ENCODE results near the gene MRPL12. TPM values are rescaled to one million over a fixed set of nuclear protein-coding genes. Genes with fewer than 3 reads are reported as not detected.

MRPL12 gene
- total RNA-seq, 2 experiments from 2014 or later, result 112 to 118 TPM

DNA sequence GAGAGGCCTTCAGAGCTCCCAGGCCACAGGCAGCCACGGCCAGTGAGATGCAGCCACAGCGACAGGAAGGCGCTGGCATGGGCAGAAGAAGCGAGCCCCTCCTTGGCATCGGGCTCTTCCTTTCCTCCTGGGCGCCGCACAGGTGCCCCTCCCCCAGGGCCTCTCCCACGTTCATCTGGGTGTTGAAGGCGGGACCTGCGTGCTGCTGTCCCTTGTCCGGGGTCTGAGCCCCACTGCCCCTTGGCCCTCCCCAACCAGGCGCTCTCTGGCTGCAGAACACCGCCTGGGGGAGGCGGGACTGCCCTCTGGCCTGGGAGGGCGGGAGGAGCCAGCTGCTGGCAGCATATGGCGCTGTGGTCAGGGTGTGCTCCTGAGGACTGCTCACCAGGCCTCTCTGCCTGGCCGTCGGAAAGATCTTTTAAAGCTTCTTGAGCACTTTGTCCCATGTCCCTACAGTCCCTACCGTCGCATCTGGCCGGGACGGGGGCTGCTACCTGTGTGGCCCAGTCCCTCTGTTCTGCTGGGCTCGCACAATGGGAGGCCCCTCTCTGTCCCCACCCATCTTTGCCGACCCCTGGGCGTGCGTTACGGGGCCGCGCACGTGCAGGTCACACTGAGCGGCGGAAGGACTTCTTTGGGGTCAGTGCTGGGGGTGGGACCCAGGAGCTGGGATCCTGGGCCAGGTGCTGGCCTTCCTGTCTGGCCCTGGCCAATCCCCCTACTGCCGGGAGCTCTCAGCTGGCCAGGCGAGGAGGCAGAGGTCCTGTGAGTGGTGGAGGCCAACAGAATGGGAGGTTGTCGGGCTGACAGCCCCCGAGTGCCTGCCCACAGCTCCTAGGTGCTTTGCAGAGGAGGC is 10.6 kb downstream of the MRPL12 start:
- Mint-ChIP-seq H3K27me3 (no peaks in the 10 kb centered on the region), H3K27ac (no peak overlapping the region), H3K36me3 (peaks cover 1% of the 10 kb centered on the region), H3K4me3 (peak overlapping the region; percentile 76), H3K9me3 (no peaks in the 10 kb centered on the region), H3K4me1 (ENCODE audit: low read depth) (peaks cover 21% of the 10 kb centered on the region)
- POLR2A ChIA-PET, result interaction anchor here (1.0 kb wide), 1 partner anchor 10 kb away, joined by 4 read pairs; no protein-coding TSS in a partner anchor
- no peak for DNase-seq
- intact Hi-C loops (cut with micrococcal nuclease), result loop anchor here (5.0 kb wide), 1 partner anchor 46 kb away; the partner anchor contains the start of genes CCDC137 and OXLD1
- CTCF ChIA-PET, result interaction anchor here (0.9 to 1.4 kb wide), 3 partner anchors 11 to 38 kb away, joined by 3 to 6 read pairs (median 3); partner anchors contain the start of gene MRPL12

DNA sequence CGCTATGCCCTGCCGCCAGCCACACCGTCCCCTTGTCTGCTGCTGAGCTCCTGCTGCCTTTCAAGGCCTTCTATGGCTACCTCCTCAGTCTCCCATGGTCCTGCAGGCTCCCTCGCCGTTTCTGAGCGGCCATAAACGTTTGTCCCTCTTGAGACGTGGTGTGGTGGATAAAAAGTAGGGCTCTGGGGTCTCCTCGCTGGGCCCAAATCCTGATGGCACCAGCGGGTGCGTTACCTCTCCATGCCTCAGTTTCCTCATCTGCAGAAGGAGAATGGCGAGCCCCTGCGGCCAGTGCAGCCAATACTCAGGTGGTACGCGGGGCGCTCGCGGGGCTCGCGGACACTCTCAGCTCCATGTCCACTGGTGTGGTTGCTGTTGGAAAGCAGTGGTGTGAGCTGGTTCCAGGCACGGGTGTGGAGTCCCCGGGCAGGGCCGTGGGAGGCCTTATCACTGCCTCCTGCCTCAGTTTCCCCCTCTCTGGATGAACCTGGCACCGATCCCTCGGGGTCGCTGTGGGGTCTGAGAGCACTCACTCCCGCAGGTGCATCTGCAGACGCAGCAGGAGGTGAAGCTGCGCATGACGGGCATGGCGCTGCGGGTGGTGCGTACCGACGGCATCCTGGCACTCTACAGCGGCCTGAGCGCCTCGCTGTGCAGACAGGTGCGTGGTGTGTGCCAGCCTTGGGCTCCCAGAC is 11.4 kb downstream of the MRPL12 start:
- intact Hi-C loops (cut with micrococcal nuclease), result loop anchor here (5.0 kb wide), 1 partner anchor 47 kb away; the partner anchor contains the start of genes CCDC137 and OXLD1
- CTCF ChIA-PET, result interaction anchor here (0.9 kb wide), 1 partner anchor 39 kb away, joined by 3 read pairs; no protein-coding TSS in a partner anchor
- Mint-ChIP-seq H3K9me3 (no peaks in the 10 kb centered on the region), H3K4me1 (ENCODE audit: low read depth) (peaks cover 21% of the 10 kb centered on the region), H3K36me3 (peaks cover 1% of the 10 kb centered on the region), H3K27ac (no peak overlapping the region), H3K4me3 (no peak overlapping the region), H3K27me3 (no peaks in the 10 kb centered on the region)
- DNase-seq, result no peak
- POLR2A ChIA-PET, result interaction anchor here (1.0 to 1.3 kb wide), 2 partner anchors 29 to 31 kb away, joined by 3 to 4 read pairs; partner anchors contain the start of genes ARL16 and HGS

DNA sequence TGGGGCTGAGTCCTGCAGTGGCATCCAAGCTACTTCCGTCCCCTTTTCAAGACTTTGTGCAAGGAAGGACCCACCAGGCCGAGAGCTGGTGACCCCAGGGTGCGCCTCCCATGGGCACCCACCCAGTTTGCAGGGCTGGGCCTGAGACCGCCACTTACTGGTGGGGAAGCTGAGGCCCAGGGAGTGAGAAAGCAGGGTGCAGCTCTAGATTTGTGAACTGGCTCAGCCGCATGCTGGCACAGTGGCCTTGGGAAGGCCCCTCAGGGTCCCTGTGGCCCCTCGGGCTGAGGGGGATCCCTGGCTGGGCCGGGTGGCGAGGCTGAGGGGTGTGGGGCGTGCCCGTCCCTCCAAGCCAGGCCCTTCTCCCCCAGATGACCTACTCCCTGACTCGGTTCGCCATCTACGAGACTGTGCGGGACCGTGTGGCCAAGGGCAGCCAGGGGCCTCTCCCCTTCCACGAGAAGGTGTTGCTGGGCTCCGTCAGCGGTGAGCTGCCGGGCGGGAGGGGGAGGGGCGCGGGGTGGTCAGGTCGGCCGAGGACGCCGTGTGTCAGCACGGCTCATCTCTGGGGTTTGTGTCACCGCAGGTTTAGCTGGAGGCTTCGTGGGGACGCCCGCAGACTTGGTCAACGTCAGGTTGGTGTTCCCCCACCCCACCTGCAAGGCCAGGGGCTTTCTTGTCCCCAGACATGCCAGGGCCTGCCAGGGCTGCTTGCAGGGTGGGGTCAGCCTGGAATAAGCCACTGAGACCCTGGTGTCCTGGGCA is 12.1 kb downstream of the MRPL12 start:
- intact Hi-C loops (cut with micrococcal nuclease), result no loop called here
- H3K4me3 Mint-ChIP-seq, result no peak overlapping the region
- peaks cover 1% of the 10 kb centered on the region for H3K36me3 Mint-ChIP-seq
- H3K4me1 Mint-ChIP-seq (ENCODE audit: low read depth), result peaks cover 18% of the 10 kb centered on the region
- no peak overlapping the region for H3K27ac Mint-ChIP-seq
- ChIA-PET CTCF (no interaction called here), POLR2A (interaction anchor here (1.0 to 1.3 kb wide), 2 partner anchors 30 to 32 kb away, joined by 3 to 4 read pairs; partner anchors contain the start of genes ARL16 and HGS)
- no peaks in the 10 kb centered on the region for H3K9me3 Mint-ChIP-seq
- DNase-seq, result no peak
- H3K27me3 Mint-ChIP-seq, result no peaks in the 10 kb centered on the region

DNA sequence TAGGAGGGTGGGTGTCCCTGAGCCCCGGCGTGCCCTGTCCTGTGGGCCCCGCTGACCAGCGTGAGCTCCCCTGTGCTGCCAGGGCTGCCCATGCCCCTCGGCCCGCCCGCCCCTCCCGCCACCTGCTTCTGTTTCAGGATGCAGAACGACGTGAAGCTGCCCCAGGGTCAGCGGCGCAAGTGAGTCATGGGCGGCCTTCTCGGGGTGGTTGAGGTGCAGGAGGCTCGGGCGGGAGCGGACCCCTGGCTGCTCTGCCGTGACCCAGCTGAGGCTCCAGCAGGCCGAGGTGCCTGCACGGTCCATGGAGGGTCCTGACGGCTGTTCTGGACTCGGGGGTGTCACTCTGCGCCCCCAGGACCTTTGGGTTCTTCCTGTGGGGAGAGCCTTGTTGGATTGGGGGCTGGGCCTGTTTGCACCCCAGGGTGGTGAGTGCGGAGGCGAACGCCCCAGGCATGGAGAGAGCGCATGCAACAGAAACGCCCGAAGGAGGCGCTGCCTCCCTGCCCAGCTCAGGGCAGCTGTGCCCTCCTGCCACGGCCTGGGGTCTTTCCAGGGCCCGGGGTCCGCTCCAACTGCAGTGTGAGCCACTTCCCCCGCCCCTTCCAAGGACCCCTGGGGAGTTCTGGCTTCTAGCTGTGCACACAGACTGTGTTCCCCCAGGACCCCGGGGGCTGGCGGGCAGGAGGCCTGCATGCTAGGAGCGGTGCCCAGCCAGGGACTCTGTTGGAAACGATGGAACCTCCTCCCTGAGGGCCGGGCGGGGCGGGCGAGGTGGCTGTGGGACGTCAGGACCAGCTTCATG is 12.9 kb downstream of the MRPL12 start:
- intact Hi-C loops (cut with micrococcal nuclease), result no loop called here
- H3K27me3 Mint-ChIP-seq, result no peaks in the 10 kb centered on the region

DNA sequence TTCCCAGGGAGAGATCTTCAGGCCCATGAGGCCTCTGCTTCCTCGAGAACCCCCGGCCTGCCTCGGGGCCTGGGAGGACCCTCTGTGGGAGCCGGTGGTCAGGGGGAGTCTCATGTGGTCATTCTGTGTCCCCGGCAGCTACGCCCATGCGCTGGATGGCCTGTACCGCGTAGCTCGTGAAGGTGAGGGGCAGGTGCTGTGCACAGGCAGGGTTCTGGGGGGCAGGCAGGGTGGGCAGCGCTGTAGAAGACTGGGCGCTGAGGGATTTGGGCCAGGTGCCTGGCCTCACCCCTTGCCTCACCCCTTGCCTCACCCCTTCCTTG is 13.5 kb downstream of the MRPL12 start:
- no peak overlapping the region for H3K4me3 Mint-ChIP-seq

More for the DNA sequence above, 12.9 kb downstream of the MRPL12 start:
- Mint-ChIP-seq H3K9me3 (no peaks in the 10 kb centered on the region), H3K27ac (no peak overlapping the region), H3K4me1 (ENCODE audit: low read depth) (peaks cover 12% of the 10 kb centered on the region), H3K36me3 (peaks cover 1% of the 10 kb centered on the region), H3K4me3 (no peak overlapping the region)
- CTCF ChIA-PET, result no interaction called here
- DNase-seq, result no peak
- POLR2A ChIA-PET, result interaction anchor here (1.3 kb wide), 1 partner anchor 33 kb away, joined by 4 read pairs; the partner anchor contains the start of genes ARL16 and HGS

DNA sequence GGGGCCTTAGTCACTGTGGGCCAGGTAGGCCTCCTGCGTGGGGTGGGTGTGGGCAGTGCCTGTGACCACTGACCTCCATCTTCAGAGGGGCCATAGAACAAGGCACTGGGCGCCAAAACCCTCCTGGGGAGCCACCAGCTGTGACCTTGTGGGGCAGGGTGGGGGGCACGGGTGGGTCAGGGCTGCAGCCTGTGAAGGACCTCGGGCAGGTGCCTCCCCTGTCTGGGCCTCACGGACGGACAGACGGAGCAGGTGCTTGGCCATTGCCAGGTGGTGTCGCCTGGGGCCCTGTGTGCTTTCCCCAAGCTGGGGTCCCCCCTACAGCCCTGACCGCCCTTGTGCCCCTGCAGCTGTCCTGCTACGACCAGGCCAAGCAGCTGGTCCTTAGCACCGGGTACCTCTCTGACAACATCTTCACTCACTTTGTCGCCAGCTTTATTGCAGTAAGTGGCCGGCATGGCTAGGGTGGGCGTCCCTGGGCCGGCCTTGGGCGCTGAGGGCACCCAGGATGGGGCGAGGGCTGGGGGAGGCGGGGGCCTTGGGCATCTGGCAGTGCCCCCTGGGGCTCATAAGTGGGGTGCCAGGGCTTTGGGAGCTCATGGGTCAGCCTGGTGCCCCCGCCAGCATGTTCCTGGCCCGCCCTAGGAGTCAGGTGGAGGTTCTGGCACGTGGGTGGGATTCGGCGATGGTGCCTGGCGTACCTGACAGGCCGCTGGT is 14.0 kb downstream of the MRPL12 start:
- H3K36me3 Mint-ChIP-seq, result peaks cover 1% of the 10 kb centered on the region
- intact Hi-C loops (cut with micrococcal nuclease), result no loop called here
- POLR2A ChIA-PET, result no interaction called here
- H3K9me3 Mint-ChIP-seq, result no peaks in the 10 kb centered on the region
- peaks cover 6% of the 10 kb centered on the region for H3K4me1 Mint-ChIP-seq (ENCODE audit: low read depth)
- no peak for DNase-seq
- CTCF ChIA-PET, result no interaction called here
- no peaks in the 10 kb centered on the region for H3K27me3 Mint-ChIP-seq
- no peak overlapping the region for H3K4me3 Mint-ChIP-seq
- no peak overlapping the region for H3K27ac Mint-ChIP-seq

More for the DNA sequence above, 13.5 kb downstream of the MRPL12 start:
- DNase-seq, result no peak
- Mint-ChIP-seq H3K27me3 (no peaks in the 10 kb centered on the region), H3K36me3 (peaks cover 1% of the 10 kb centered on the region), H3K4me1 (ENCODE audit: low read depth) (peaks cover 8% of the 10 kb centered on the region), H3K9me3 (no peaks in the 10 kb centered on the region), H3K27ac (no peak overlapping the region)
- intact Hi-C loops (cut with micrococcal nuclease), result no loop called here
- ChIA-PET POLR2A (no interaction called here), CTCF (no interaction called here)

DNA sequence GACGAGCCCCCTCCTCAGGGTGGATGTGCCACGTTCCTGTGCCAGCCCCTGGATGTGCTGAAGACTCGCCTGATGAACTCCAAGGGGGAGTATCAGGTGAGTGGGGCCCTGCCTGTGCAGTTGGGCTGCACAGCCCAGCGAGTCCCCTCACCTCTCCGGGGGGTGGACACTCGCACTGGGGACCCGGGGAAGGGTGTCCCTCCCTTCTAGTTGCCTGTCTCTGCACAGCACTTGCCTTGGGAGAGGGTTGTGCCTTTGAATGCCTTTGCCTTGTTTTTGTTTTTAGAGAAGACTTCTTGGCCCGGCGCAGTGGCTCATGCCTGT is 14.6 kb downstream of the MRPL12 start:
- Mint-ChIP-seq H3K27me3 (no peaks in the 10 kb centered on the region), H3K4me3 (no peak overlapping the region), H3K27ac (no peak overlapping the region), H3K9me3 (no peaks in the 10 kb centered on the region), H3K36me3 (peaks cover 1% of the 10 kb centered on the region), H3K4me1 (ENCODE audit: low read depth) (peaks cover 6% of the 10 kb centered on the region)
- ChIA-PET POLR2A (no interaction called here), CTCF (no interaction called here)
- DNase-seq, result no peak
- intact Hi-C loops (cut with micrococcal nuclease), result no loop called here

DNA sequence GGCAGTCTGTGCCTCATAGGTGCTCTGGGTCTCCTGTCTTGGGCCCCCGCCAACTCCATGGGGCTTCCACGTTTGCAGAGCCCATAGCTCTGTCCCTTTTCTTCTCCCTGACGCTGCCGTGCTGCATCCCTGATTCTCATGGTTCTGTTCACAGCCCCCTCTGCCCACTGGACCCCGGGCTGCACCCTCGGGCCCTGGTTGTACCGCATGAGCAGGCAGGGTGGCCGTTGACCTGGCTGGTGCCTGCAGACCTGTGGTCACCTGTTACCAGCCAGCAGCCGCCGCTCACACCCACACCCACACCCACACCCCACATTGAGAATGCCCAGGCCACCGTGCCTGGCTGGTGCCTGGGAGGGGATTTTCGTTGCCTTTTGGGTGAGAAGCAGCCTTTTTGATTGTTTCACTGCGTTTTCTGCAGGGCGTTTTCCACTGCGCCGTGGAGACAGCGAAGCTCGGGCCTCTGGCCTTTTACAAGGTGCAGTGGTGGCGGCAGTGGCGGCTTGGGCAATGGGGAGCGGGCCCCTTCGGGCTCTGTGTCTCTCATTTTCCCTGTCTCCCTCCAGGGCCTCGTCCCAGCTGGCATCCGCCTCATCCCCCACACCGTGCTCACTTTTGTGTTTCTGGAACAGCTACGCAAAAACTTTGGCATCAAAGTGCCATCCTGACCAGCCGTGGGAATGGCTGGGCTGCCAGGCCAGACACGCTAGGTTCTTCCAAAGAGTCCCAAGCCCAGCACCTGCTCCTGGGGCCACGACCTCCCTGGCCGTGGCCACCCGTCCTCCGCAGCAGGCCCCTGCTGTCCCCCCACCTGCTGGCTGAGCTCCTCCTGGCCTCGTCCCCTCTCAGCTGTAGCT is 16.5 kb downstream of the MRPL12 start:
- intact Hi-C loops (cut with micrococcal nuclease), result no loop called here
- peaks cover 12% of the 10 kb centered on the region for H3K27me3 Mint-ChIP-seq
- ChIA-PET POLR2A (no interaction called here), CTCF (no interaction called here)
- peaks cover 1% of the 10 kb centered on the region for H3K36me3 Mint-ChIP-seq
- H3K9me3 Mint-ChIP-seq, result no peaks in the 10 kb centered on the region
- H3K4me3 Mint-ChIP-seq, result no peak overlapping the region
- H3K4me1 Mint-ChIP-seq (ENCODE audit: low read depth), result no peaks in the 10 kb centered on the region
- no peak overlapping the region for H3K27ac Mint-ChIP-seq
- no peak for DNase-seq

DNA sequence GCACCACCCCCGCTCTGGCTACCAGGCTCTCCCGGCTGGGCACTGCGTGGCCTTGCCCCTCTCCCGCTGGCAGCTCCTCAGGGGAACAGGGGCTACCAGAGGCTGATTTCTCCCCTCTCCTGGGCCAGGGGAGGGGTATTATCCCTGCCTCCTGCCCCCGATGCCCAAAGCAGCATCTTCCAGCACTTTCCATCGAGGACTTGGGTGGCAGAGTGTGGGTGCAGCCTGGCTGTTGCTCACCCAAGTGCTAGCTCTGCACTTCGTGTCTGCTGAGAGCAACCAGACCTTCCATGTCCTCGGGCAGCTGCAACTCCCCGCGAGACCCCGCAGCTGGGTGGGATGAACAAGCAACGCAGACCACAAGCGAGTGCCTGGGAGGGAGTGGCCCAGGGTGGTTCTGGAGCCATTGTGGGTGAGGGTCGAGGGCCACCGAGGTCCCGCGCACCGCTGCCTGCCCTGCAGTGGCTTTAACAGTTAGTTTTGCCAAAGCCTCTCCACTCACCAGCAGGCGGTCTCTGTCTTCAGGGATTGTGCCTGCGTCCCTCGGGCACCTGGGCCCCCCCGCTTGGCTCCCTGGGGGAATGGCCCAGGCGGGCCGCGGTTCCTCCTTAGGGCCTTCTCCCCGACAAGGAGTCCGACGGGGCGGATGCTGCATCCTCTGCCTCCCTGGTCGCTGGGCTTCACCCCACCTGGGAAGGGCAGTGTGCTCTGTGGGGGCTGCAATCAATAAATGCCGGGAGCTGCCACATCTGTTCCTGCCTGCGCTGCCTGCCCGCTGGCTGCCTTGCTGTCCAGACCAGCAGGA is 17.3 kb downstream of the MRPL12 start:
- intact Hi-C loops (cut with micrococcal nuclease), result no loop called here
- H3K27ac Mint-ChIP-seq, result no peak overlapping the region
- H3K4me3 Mint-ChIP-seq, result no peak overlapping the region
- DNase-seq, result no peak
- H3K4me1 Mint-ChIP-seq (ENCODE audit: low read depth), result no peaks in the 10 kb centered on the region
- no peaks in the 10 kb centered on the region for H3K9me3 Mint-ChIP-seq
- H3K36me3 Mint-ChIP-seq, result peaks cover 1% of the 10 kb centered on the region
- CTCF ChIA-PET, result interaction anchor here (0.6 kb wide), 1 partner anchor 13 kb away, joined by 3 read pairs; no protein-coding TSS in a partner anchor
- H3K27me3 Mint-ChIP-seq, result peaks cover 12% of the 10 kb centered on the region
- POLR2A ChIA-PET, result no interaction called here
